Prostate gland (tissue), 2 donors: ENCODE results near the gene P2RY1.

Experiments used
- POLR2A ChIP-seq: fragments of 450-650 bp; IDR thresholded peaks from one replicate; pipeline ENCODE4 v1.6.1; 2016; ENCODE audit warnings: antibody characterized with exemption, mild to moderate bottlenecking
- POLR2AphosphoS5 ChIP-seq: sonication (generic); formaldehyde crosslinking; IDR thresholded peaks from one replicate; pipeline ENCODE4 v1.6.1; 2017; ENCODE audit warnings: antibody characterized with exemption
- TF ChIP-seq, protein P1 (sequence below), 4 experiments: fragments of 200-600 bp in 2 of 4; fragments of 450-650 bp in 2 of 4; sonication (generic) in 2 of 4; IDR thresholded peaks; 1 replicate in 3 of 4; 2 replicates in 1 of 4; pipeline ENCODE4 v1.5.1; 2016 to 2019; ENCODE audit warnings: antibody characterized with exemption in 4 of 4, mild to moderate bottlenecking in 2 of 4, moderate library complexity in 2 of 4

DNA sequence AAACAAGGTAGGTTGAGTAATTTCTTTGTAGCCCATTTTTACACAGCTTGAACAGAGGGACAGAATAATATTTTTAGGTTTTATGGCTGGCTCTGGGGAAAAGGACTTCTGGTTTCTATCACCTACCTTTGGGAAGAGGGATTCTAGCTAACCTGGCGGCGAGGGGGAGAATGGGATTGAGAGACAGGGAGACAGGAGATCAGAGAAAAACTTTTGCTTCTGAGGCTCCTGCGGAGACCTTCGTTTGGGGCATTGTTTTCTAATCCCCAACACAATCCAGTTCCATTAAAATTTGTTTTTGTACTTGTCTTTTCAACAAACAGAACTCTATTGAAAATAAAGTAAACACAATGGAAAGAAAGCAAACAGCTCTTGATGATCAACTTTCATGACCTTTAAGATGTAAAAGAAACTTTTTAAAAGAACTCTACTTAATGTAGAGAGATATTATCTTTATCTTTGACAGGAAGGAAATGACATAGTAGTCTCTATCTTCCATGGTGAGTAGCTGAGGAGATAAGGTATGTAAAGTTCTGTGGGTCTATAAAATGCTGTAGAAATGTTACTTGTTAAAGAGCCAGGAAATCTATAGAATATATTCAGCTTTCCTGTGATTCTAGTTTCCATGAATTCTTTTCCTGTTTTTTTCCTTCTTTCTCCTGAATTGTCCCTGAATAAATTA, 37.0 kb upstream of the P2RY1 start:
- TF ChIP-seq, protein P1, sequence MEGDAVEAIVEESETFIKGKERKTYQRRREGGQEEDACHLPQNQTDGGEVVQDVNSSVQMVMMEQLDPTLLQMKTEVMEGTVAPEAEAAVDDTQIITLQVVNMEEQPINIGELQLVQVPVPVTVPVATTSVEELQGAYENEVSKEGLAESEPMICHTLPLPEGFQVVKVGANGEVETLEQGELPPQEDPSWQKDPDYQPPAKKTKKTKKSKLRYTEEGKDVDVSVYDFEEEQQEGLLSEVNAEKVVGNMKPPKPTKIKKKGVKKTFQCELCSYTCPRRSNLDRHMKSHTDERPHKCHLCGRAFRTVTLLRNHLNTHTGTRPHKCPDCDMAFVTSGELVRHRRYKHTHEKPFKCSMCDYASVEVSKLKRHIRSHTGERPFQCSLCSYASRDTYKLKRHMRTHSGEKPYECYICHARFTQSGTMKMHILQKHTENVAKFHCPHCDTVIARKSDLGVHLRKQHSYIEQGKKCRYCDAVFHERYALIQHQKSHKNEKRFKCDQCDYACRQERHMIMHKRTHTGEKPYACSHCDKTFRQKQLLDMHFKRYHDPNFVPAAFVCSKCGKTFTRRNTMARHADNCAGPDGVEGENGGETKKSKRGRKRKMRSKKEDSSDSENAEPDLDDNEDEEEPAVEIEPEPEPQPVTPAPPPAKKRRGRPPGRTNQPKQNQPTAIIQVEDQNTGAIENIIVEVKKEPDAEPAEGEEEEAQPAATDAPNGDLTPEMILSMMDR (IDR thresholded peaks at IDR 0.05): no peak
- no peak for TF ChIP-seq POLR2A
- TF ChIP-seq POLR2AphosphoS5: no peak
